ENCODE data around the gene NACC2. TPM values are rescaled to one million over a fixed set of nuclear protein-coding genes. Genes with fewer than 3 reads are reported as not detected.
A peak's percentile ranks its signal among the peaks of the same experiment; 100 is the strongest.

The NACC2 gene
- total RNA-seq, 6 experiments from 2014 or later, result 38.2 to 46.7 (median 40.2) TPM

GRCh38 chr9:135965124-135965756 lies 129.8 kb downstream of the NACC2 start:
- no peaks in the 10 kb centered on the region for H3K9me3 Mint-ChIP-seq
- no peaks in the 10 kb centered on the region for H3K36me3 Mint-ChIP-seq (ENCODE audit: low read depth)
- H3K27me3 Mint-ChIP-seq (ENCODE audit: insufficient read depth), result peaks cover 14% of the 10 kb centered on the region
- TF ChIP-seq CTCF (IDR thresholded peaks at IDR 0.05), result no peak
- no peak for DNase-seq
- H3K4me3 Mint-ChIP-seq, result no peak overlapping the region
- peaks cover 30% of the 10 kb centered on the region for H3K4me1 Mint-ChIP-seq (ENCODE audit: low read depth)
- no peak overlapping the region for H3K27ac Mint-ChIP-seq

- H3K27ac Mint-ChIP-seq, result no peak overlapping the region
- peaks cover 37% of the 10 kb centered on the region for H3K4me1 Mint-ChIP-seq (ENCODE audit: low read depth)
- H3K4me3 Mint-ChIP-seq, result no peak overlapping the region
- no peak for DNase-seq
- no peaks in the 10 kb centered on the region for H3K36me3 Mint-ChIP-seq (ENCODE audit: low read depth)
- no peak for TF ChIP-seq CTCF (IDR thresholded peaks at IDR 0.05)
- no peaks in the 10 kb centered on the region for H3K9me3 Mint-ChIP-seq
- H3K27me3 Mint-ChIP-seq (ENCODE audit: insufficient read depth), result peaks cover 14% of the 10 kb centered on the region
These were observed 131.2 kb downstream of the NACC2 start for GRCh38 chr9:135963938-135964337.

- H3K27ac Mint-ChIP-seq, result no peak overlapping the region
- H3K36me3 Mint-ChIP-seq (ENCODE audit: low read depth), result no peaks in the 10 kb centered on the region
- TF ChIP-seq CTCF (IDR thresholded peaks at IDR 0.05), result no peak
- no peaks in the 10 kb centered on the region for H3K9me3 Mint-ChIP-seq
- H3K4me3 Mint-ChIP-seq, result no peak overlapping the region
- peaks cover 14% of the 10 kb centered on the region for H3K27me3 Mint-ChIP-seq (ENCODE audit: insufficient read depth)
- DNase-seq, result no peak
- H3K4me1 Mint-ChIP-seq (ENCODE audit: low read depth), result peaks cover 32% of the 10 kb centered on the region
These were observed 131.8 kb downstream of the NACC2 start for GRCh38 chr9:135963338-135963737.

GRCh38 chr9:135962696-135963307 lies 132.3 kb downstream of the NACC2 start:
- Mint-ChIP-seq H3K36me3 (ENCODE audit: low read depth) (no peaks in the 10 kb centered on the region), H3K9me3 (no peaks in the 10 kb centered on the region), H3K27ac (no peak overlapping the region), H3K27me3 (ENCODE audit: insufficient read depth) (peaks cover 14% of the 10 kb centered on the region), H3K4me3 (no peak overlapping the region), H3K4me1 (ENCODE audit: low read depth) (peaks cover 28% of the 10 kb centered on the region)
- TF ChIP-seq CTCF (IDR thresholded peaks at IDR 0.05), result no peak
- DNase-seq, result no peak

- TF ChIP-seq CTCF (IDR thresholded peaks at IDR 0.05), result no peak
- H3K4me3 Mint-ChIP-seq, result peak overlapping the region; percentile 75; the same call in 1 of the 2 replicates
- DNase-seq, result no peak
- H3K9me3 Mint-ChIP-seq, result no peaks in the 10 kb centered on the region
- H3K27ac Mint-ChIP-seq, result no peak overlapping the region
- H3K36me3 Mint-ChIP-seq (ENCODE audit: low read depth), result no peaks in the 10 kb centered on the region
- peaks cover 24% of the 10 kb centered on the region for H3K4me1 Mint-ChIP-seq (ENCODE audit: low read depth)
- peaks cover 14% of the 10 kb centered on the region for H3K27me3 Mint-ChIP-seq (ENCODE audit: insufficient read depth)
These were observed 133.0 kb downstream of the NACC2 start for GRCh38 chr9:135961811-135962695.

Measured in HFFc6 (cell line).